Iris pigment epithelial cell (primary cell): ENCODE measurements around the gene RABGEF1.
A peak's percentile ranks its signal among the peaks of the same experiment; 100 is the strongest.
"Not testable (repeated sequence)": the region's sequence is repeated elsewhere in the genome, so short reads cannot be mapped to it uniquely, and the experiment has no call there.

Source experiments
- DNase-seq: peaks from one replicate; pipeline ENCODE4 v3.0.0-alpha.2; 2011; ENCODE audit warnings: low read depth

Gene RABGEF1

GRCh38 chr7:66765322-66766025, 24.9 kb downstream of the RABGEF1 start:
- not testable (repeated sequence) for DNase-seq

- no peak for DNase-seq
These were observed 25.5 kb downstream of the RABGEF1 start for GRCh38 chr7:66766041-66766440.

GRCh38 chr7:66767486-66767885, 27.0 kb downstream of the RABGEF1 start:
- not testable (repeated sequence) for DNase-seq

GRCh38 chr7:66768865-66769832, 28.6 kb downstream of the RABGEF1 start:
- DNase-seq: no peak

GRCh38 chr7:66769833-66770512, 29.4 kb downstream of the RABGEF1 start:
- DNase-seq: peak; percentile 63

GRCh38 chr7:66771795-66772194, 31.3 kb downstream of the RABGEF1 start:
- DNase-seq: no peak

GRCh38 chr7:66773744-66774143, 33.2 kb downstream of the RABGEF1 start:
- DNase-seq: not testable (repeated sequence)

- DNase-seq: not testable (repeated sequence)
These were observed 35.9 kb downstream of the RABGEF1 start for GRCh38 chr7:66776383-66776782.

GRCh38 chr7:66776800-66777442, 36.4 kb downstream of the RABGEF1 start:
- no peak for DNase-seq

GRCh38 chr7:66778201-66778600, 37.7 kb downstream of the RABGEF1 start:
- peak; percentile 71 for DNase-seq

- DNase-seq: peak; percentile 62
These were observed 39.3 kb downstream of the RABGEF1 start for GRCh38 chr7:66779669-66780409.

GRCh38 chr7:66781408-66782090, 41.0 kb downstream of the RABGEF1 start:
- DNase-seq: no peak

GRCh38 chr7:66782875-66783274, 42.3 kb downstream of the RABGEF1 start:
- DNase-seq: peak; percentile 45

- not testable (repeated sequence) for DNase-seq
These were observed 43.5 kb downstream of the RABGEF1 start for GRCh38 chr7:66783887-66784595.

- DNase-seq: no peak
These were observed 49.7 kb downstream of the RABGEF1 start for GRCh38 chr7:66790196-66790595.

- DNase-seq: no peak
These were observed 50.2 kb downstream of the RABGEF1 start for GRCh38 chr7:66790725-66791124.

GRCh38 chr7:66800591-66800990, 60.1 kb downstream of the RABGEF1 start:
- DNase-seq: no peak

GRCh38 chr7:66804001-66804400, 63.5 kb downstream of the RABGEF1 start:
- DNase-seq: peak; percentile 9

GRCh38 chr7:66807736-66808135, 67.2 kb downstream of the RABGEF1 start:
- DNase-seq: no peak

GRCh38 chr7:66810716-66811115, 70.2 kb downstream of the RABGEF1 start:
- no peak for DNase-seq
